Skin epidermis (tissue), 12 donors: ENCODE data around the gene MDC1.

Experiments
- H3K27ac ChIP-seq, 21 experiments: fragments of 200-600 bp; sonication (generic) in 11 of 21; one replicate each; pipeline ENCODE4 v1.5.0; 2020; ENCODE audit warnings: mild to moderate bottlenecking in 3 of 21, inconsistent platforms in 2 of 21, moderate library complexity in 2 of 21
- H3K4me3 ChIP-seq, 7 experiments: fragments of 200-600 bp; sonication (generic) in 2 of 7; one replicate each; pipeline ENCODE4 v1.5.0; 2020; ENCODE audit warnings: inconsistent platforms in 2 of 7, mild to moderate bottlenecking in 2 of 7, moderate library complexity in 1 of 7

The MDC1 gene

GRCh38 chr6:30709101-30709868, 7.8 kb downstream of the MDC1 start:
- H3K4me3 ChIP-seq: no peak overlapping the region
- H3K27ac ChIP-seq: no peak overlapping the region

- H3K27ac ChIP-seq: peak overlapping the region in 1 of 21 experiments; percentile 58
Measured at GRCh38 chr6:30707281-30707850, 9.7 kb downstream of the MDC1 start.

GRCh38 chr6:30705620-30706019, 11.5 kb downstream of the MDC1 start:
- Histone ChIP-seq H3K4me3 (no peak overlapping the region), H3K27ac (peak overlapping the region in 1 of 21 experiments; percentile 65)

More at GRCh38 chr6:30707281-30707850, 9.7 kb downstream of the MDC1 start:
- no peak overlapping the region for H3K4me3 ChIP-seq

GRCh38 chr6:30703821-30704220, 13.3 kb downstream of the MDC1 start:
- Histone ChIP-seq H3K27ac (no peak overlapping the region), H3K4me3 (no peak overlapping the region)

GRCh38 chr6:30703011-30703410, 14.1 kb downstream of the MDC1 start:
- no peak overlapping the region for H3K27ac ChIP-seq
- H3K4me3 ChIP-seq: no peak overlapping the region

- Histone ChIP-seq H3K4me3 (no peak overlapping the region), H3K27ac (no peak overlapping the region)
Measured at GRCh38 chr6:30700340-30700739, 16.7 kb downstream of the MDC1 start.

GRCh38 chr6:30696432-30696831, 20.6 kb downstream of the MDC1 start:
- Histone ChIP-seq H3K4me3 (no peak overlapping the region), H3K27ac (no peak overlapping the region)

- Histone ChIP-seq H3K4me3 (peak overlapping the region; percentile 48 to 61 (median 56)), H3K27ac (peak overlapping the region in 19 of 21 experiments; percentile 12 to 100 (median 97))
Measured at GRCh38 chr6:30691208-30691847, 25.8 kb downstream of the MDC1 start.

- Histone ChIP-seq H3K4me3 (peak within 1 kb of the TSS; percentile 48 to 61 (median 56)), H3K27ac (peak within 1 kb of the TSS in 20 of 21 experiments; percentile 12 to 100 (median 98))
Measured at GRCh38 chr6:30690403-30691207, 26.5 kb downstream of the MDC1 start, which contains the start of gene NRM. NRM (minus strand) TSS chr6:30690984; CDS start chr6:30690974, 10 bp downstream.

- peak overlapping the region; percentile 48 to 61 (median 56) for H3K4me3 ChIP-seq
- H3K27ac ChIP-seq: peak overlapping the region in 20 of 21 experiments; percentile 12 to 100 (median 98)
Measured at GRCh38 chr6:30689985-30690384, 27.1 kb downstream of the MDC1 start.

GRCh38 chr6:30689022-30689865, 27.8 kb downstream of the MDC1 start:
- peak overlapping the region in 20 of 21 experiments; percentile 34 to 100 (median 98) for H3K27ac ChIP-seq
- no peak overlapping the region for H3K4me3 ChIP-seq

GRCh38 chr6:30688569-30688968, 28.5 kb downstream of the MDC1 start:
- H3K27ac ChIP-seq: peak overlapping the region; percentile 6 to 100 (median 98)
- H3K4me3 ChIP-seq: peak overlapping the region in 5 of 7 experiments; percentile 72 to 86 (median 74)

GRCh38 chr6:30687659-30688431, 29.2 kb downstream of the MDC1 start:
- peak overlapping the region; percentile 80 to 100 (median 98) for H3K27ac ChIP-seq
- H3K4me3 ChIP-seq: peak overlapping the region; percentile 51 to 86 (median 74)

GRCh38 chr6:30686908-30687658, 30.0 kb downstream of the MDC1 start:
- Histone ChIP-seq H3K4me3 (peak overlapping the region; percentile 51 to 86 (median 74)), H3K27ac (peak overlapping the region; percentile 94 to 100 (median 98))

GRCh38 chr6:30686009-30686907, 30.8 kb downstream of the MDC1 start, which contains the start of gene PPP1R18:
PPP1R18 (minus strand) TSS chr6:30686645; CDS start chr6:30686018, 627 bp downstream.
- Histone ChIP-seq H3K4me3 (peak within 1 kb of the TSS; percentile 51 to 86 (median 74)), H3K27ac (peak within 1 kb of the TSS; percentile 94 to 100 (median 98))
